WTC11 (cell line): ENCODE data around the gene GPR39. TPM values are rescaled to one million over a fixed set of nuclear protein-coding genes. Genes with fewer than 3 reads are reported as not detected.

Experiments used
- ATAC-seq: fragments of 200-7000 bp; cut with Tn5 transposase; 2 replicates; pipeline ENCODE4 v1.10.0; 2021; ENCODE audit warnings: mild to moderate bottlenecking, moderate library complexity
- CTCF ChIA-PET: fragments of 300-600 bp; sonication (Branson Sonifier 250); formaldehyde crosslinking; loops from one replicate; lab custom pipeline; 2021; ENCODE audit warnings: antibody characterized with exemption; lab: Charles Lee
- POLR2A ChIA-PET: fragments of 350-600 bp; sonication (Branson Sonifier 250); formaldehyde crosslinking; loops from one replicate; lab custom pipeline; 2021; ENCODE audit warnings: antibody characterized with exemption; lab: Charles Lee
- DNase-seq: peaks from one replicate; pipeline ENCODE4 v3.0.0; 2021; ENCODE audit warnings: low spot score
- H3K27ac Mint-ChIP-seq: 2 replicates; pipeline ENCODE4 v1.8.0; 2021; ENCODE audit warnings: mixed read lengths
- H3K27me3 Mint-ChIP-seq: 2 replicates; pipeline ENCODE4 v1.8.0; 2021; ENCODE audit warnings: low read depth, mild to moderate bottlenecking, moderate library complexity, mixed read lengths
- H3K36me3 Mint-ChIP-seq: 2 replicates; pipeline ENCODE4 v1.8.0; 2021; ENCODE audit warnings: mixed read lengths
- H3K4me1 Mint-ChIP-seq: 2 replicates; pipeline ENCODE4 v1.8.0; 2022; ENCODE audit warnings: mixed read lengths
- H3K4me3 Mint-ChIP-seq: 2 replicates; pipeline ENCODE4 v1.8.0; 2021; ENCODE audit warnings: mild to moderate bottlenecking, moderate library complexity, mixed read lengths
- H3K9me3 Mint-ChIP-seq: 2 replicates; pipeline ENCODE4 v1.8.0; 2021; ENCODE audit warnings: mixed read lengths
- EMX1 ChIP-seq: fragments of 250-450 bp; sonication (Bioruptor Pico); IDR thresholded peaks from 2 replicates; pipeline ENCODE4 v1.8.0; 2021; ENCODE audit warnings: mild to moderate bottlenecking
- FOXP1 ChIP-seq: sonication (generic); formaldehyde crosslinking; IDR thresholded peaks from 2 replicates; pipeline ENCODE4 v1.8.0; 2022; ENCODE audit warnings: missing genetic modification reagents, mild to moderate bottlenecking, moderate library complexity, borderline replicate concordance
- JUN ChIP-seq: sonication (generic); formaldehyde crosslinking; IDR thresholded peaks from 2 replicates; pipeline ENCODE4 v1.8.0; 2023; ENCODE audit warnings: mild to moderate bottlenecking, missing genetic modification reagents
- KAT7 ChIP-seq: sonication (generic); formaldehyde crosslinking; IDR thresholded peaks from 2 replicates; pipeline ENCODE4 v1.8.1; 2023; ENCODE audit warnings: missing genetic modification reagents, mild to moderate bottlenecking, borderline replicate concordance
- NFATC4 ChIP-seq: fragments of 250-450 bp; sonication (Bioruptor Pico); IDR thresholded peaks from 2 replicates; pipeline ENCODE4 v1.9.0; 2021; ENCODE audit warnings: mild to moderate bottlenecking
- NFYB ChIP-seq: sonication (generic); formaldehyde crosslinking; conservative IDR thresholded peaks from 2 replicates; pipeline ENCODE4 v1.8.0; 2022; ENCODE audit warnings: low read depth, missing genetic modification reagents
- NR1H2 ChIP-seq: sonication (generic); formaldehyde crosslinking; IDR thresholded peaks from 2 replicates; pipeline ENCODE4 v1.9.0; 2021; ENCODE audit warnings: mild to moderate bottlenecking, moderate library complexity, missing genetic modification reagents
- NR2C2 ChIP-seq: sonication (generic); formaldehyde crosslinking; IDR thresholded peaks from 2 replicates; pipeline ENCODE4 v1.8.0; 2022; ENCODE audit warnings: mild to moderate bottlenecking, missing genetic modification reagents
- NR3C1 ChIP-seq: sonication (generic); formaldehyde crosslinking; conservative IDR thresholded peaks from 2 replicates; pipeline ENCODE4 v1.8.1; 2023; ENCODE audit warnings: low read depth, mild to moderate bottlenecking, missing genetic modification reagents
- OVOL2 ChIP-seq: fragments of 250-450 bp; sonication (Bioruptor Pico); IDR thresholded peaks from 2 replicates; pipeline ENCODE4 v1.9.0; 2021; ENCODE audit warnings: mild to moderate bottlenecking, borderline replicate concordance
- RELA ChIP-seq: sonication (generic); formaldehyde crosslinking; IDR thresholded peaks from 2 replicates; pipeline ENCODE4 v1.8.1; 2022; ENCODE audit warnings: missing genetic modification reagents, mild to moderate bottlenecking, borderline replicate concordance
- SOX15 ChIP-seq: fragments of 250-450 bp; sonication (Bioruptor Pico); IDR thresholded peaks from 2 replicates; pipeline ENCODE4 v1.9.0; 2021; ENCODE audit warnings: mild to moderate bottlenecking
- TCF7 ChIP-seq: sonication (generic); formaldehyde crosslinking; IDR thresholded peaks from 2 replicates; pipeline ENCODE4 v1.8.0; 2022; ENCODE audit warnings: mild to moderate bottlenecking, low read depth, missing genetic modification reagents, moderate library complexity
- TEAD1 ChIP-seq: sonication (generic); formaldehyde crosslinking; IDR thresholded peaks from 2 replicates; pipeline ENCODE4 v1.8.0; 2022; ENCODE audit warnings: mild to moderate bottlenecking, missing genetic modification reagents
- TP53 ChIP-seq: sonication (generic); formaldehyde crosslinking; IDR thresholded peaks from 2 replicates; pipeline ENCODE4 v1.8.1; 2023; ENCODE audit warnings: mild to moderate bottlenecking, missing genetic modification reagents
- ZBTB21 ChIP-seq: sonication (generic); formaldehyde crosslinking; IDR thresholded peaks from 2 replicates; pipeline ENCODE4 v1.8.1; 2023; ENCODE audit warnings: mild to moderate bottlenecking, missing genetic modification reagents, borderline replicate concordance
- ZNF138 ChIP-seq: sonication (generic); formaldehyde crosslinking; conservative IDR thresholded peaks from 2 replicates; pipeline ENCODE4 v1.8.1; 2022; ENCODE audit warnings: mild to moderate bottlenecking, moderate library complexity, missing genetic modification reagents
- ZNF219 ChIP-seq: sonication (generic); formaldehyde crosslinking; IDR thresholded peaks from 2 replicates; pipeline ENCODE4 v1.8.0; 2023; ENCODE audit warnings: missing genetic modification reagents, mild to moderate bottlenecking, borderline replicate concordance
- total RNA-seq: library from RNA; stranded (reverse); gene quantifications from 3 replicates; pipeline ENCODE4 v1.2.3, GENCODE V29; 2021
- TF ChIP-seq, protein P1 (sequence below): sonication (generic); formaldehyde crosslinking; IDR thresholded peaks from 2 replicates; pipeline ENCODE4 v1.8.1; 2022; ENCODE audit warnings: mild to moderate bottlenecking, missing genetic modification reagents, moderate library complexity, borderline replicate concordance
- TF ChIP-seq, protein P2 (sequence below): sonication (generic); formaldehyde crosslinking; IDR thresholded peaks from 2 replicates; pipeline ENCODE4 v1.8.0; 2023; ENCODE audit warnings: mild to moderate bottlenecking, missing genetic modification reagents
- TF ChIP-seq, protein P3 (sequence below): fragments of 200-600 bp; IDR thresholded peaks from 2 replicates; pipeline ENCODE4 v1.8.0; 2022; ENCODE audit warnings: antibody characterized with exemption
- TF ChIP-seq, protein P4 (sequence below): sonication (generic); formaldehyde crosslinking; IDR thresholded peaks from 2 replicates; pipeline ENCODE4 v1.8.1; 2023; ENCODE audit warnings: mild to moderate bottlenecking, missing genetic modification reagents
- TF ChIP-seq, protein P5 (sequence below): sonication (generic); formaldehyde crosslinking; IDR thresholded peaks from 2 replicates; pipeline ENCODE4 v1.8.0; 2023; ENCODE audit warnings: missing genetic modification reagents, mild to moderate bottlenecking, borderline replicate concordance

Gene GPR39
- total RNA-seq, 1 experiment from 2014 or later: 0.74 TPM

DNA sequence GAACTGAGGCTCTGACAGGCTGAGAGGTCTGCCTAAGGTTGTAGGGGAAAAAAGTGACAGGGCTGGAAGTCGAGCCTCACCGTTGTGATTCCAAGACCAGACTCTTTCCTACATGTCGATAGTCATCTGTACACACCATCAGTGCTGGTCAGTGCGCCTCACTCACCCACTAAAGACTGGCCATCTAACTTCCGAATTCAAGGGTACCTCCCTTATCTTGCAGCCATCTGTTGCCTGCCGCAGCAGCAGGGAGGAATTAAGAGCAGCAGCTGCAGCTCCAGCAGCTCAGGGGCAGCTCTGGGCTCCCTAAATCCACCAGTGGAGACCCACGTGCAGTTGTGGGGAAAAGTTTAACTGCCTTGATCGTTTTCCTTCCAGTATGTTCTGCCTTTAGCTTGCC lies 32.6 kb upstream of the GPR39 start (continued):
- no peak for TF ChIP-seq NFYB
- TF ChIP-seq TEAD1 (CRISPR knock-in tag): no peak
- TF ChIP-seq NR1H2 (CRISPR knock-in tag): no peak
- no peak for TF ChIP-seq EMX1 (CRISPR knock-in tag)
- no peak for TF ChIP-seq SOX15 (CRISPR knock-in tag)
- TF ChIP-seq FOXP1 (CRISPR knock-in tag): no peak
- no peak for TF ChIP-seq RELA (CRISPR knock-in tag)
- TF ChIP-seq NFATC4: no peak
- no peak for TF ChIP-seq TCF7

DNA sequence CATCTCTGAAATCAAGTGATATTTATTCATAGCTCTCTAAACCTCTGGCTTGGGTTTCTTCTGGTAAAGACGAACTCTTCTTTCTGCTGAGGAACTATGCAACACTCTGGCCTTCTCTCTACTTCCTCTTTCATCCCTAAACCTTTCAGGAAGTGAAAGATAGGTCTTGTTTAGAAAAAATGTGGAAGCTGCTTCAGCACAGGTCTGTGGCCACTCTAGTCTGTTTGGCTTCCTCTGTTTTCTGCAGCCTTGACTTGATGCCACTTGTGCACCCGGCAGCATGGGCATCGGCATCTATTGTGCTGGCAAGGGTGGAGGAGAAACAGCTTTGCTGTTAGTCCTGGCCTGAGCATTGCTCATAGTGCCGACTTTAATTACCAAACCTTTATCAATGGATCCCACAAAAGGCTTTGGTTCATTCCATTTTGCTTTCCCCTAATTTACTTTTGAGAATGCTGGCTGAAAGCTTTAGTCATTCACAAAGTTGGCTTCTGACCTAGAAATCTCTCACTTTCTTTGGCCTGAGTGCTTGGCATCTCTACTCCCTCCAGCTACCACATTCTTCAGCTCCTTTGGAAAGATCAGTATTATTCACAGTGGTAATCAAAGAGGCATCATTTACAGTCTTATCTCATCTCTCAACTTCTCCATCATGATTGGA lies 32.0 kb upstream of the GPR39 start:
- TF ChIP-seq OVOL2 (CRISPR knock-in tag): no peak
- TF ChIP-seq, protein P1, sequence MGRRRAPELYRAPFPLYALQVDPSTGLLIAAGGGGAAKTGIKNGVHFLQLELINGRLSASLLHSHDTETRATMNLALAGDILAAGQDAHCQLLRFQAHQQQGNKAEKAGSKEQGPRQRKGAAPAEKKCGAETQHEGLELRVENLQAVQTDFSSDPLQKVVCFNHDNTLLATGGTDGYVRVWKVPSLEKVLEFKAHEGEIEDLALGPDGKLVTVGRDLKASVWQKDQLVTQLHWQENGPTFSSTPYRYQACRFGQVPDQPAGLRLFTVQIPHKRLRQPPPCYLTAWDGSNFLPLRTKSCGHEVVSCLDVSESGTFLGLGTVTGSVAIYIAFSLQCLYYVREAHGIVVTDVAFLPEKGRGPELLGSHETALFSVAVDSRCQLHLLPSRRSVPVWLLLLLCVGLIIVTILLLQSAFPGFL (CRISPR knock-in tag): no peak
- no peak for TF ChIP-seq KAT7 (CRISPR knock-in tag)
- TF ChIP-seq ZBTB21 (CRISPR knock-in tag): no peak
- TF ChIP-seq ZNF138 (CRISPR knock-in tag): no peak
- no peak for TF ChIP-seq TEAD1 (CRISPR knock-in tag)
- Mint-ChIP-seq H3K9me3 (peaks cover 23% of the 10 kb centered on the region), H3K27me3 (peaks cover 35% of the 10 kb centered on the region), H3K27ac (no peak overlapping the region), H3K4me1 (peaks cover 16% of the 10 kb centered on the region), H3K36me3 (peaks cover 9% of the 10 kb centered on the region), H3K4me3 (no peak overlapping the region)
- CTCF ChIA-PET: interaction anchor here (1.0 to 1.1 kb wide), 2 partner anchors 64 to 266 kb away, joined by 3 to 5 read pairs; no protein-coding TSS in a partner anchor
- POLR2A ChIA-PET: no interaction called here
- DNase-seq: no peak
- no peak for ATAC-seq

DNA sequence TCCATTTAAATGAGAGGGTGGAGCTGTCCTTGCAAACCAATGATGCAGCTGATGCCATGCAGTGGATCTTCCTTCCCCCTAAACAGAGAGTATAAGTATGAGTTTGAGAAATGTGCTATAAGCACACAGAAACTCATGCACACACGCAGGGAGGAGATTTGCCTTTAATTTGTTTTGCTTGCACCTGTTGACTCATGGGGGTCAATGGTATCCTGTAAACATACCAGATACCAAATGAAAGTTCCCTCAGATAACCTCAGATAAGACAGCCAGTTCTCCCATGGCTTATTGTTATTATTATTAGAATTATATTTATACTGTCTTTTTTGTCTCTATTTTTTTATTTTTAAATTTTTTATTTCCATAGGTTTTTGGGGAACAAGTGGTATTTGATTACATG lies 29.5 kb upstream of the GPR39 start:
- Mint-ChIP-seq H3K4me1 (peaks cover 18% of the 10 kb centered on the region), H3K36me3 (no peaks in the 10 kb centered on the region), H3K4me3 (no peak overlapping the region), H3K9me3 (peaks cover 10% of the 10 kb centered on the region; the same call in 1 of the 2 replicates), H3K27ac (no peak overlapping the region)
- CTCF ChIA-PET: no interaction called here
- ATAC-seq: no peak
- TF ChIP-seq, protein P2, sequence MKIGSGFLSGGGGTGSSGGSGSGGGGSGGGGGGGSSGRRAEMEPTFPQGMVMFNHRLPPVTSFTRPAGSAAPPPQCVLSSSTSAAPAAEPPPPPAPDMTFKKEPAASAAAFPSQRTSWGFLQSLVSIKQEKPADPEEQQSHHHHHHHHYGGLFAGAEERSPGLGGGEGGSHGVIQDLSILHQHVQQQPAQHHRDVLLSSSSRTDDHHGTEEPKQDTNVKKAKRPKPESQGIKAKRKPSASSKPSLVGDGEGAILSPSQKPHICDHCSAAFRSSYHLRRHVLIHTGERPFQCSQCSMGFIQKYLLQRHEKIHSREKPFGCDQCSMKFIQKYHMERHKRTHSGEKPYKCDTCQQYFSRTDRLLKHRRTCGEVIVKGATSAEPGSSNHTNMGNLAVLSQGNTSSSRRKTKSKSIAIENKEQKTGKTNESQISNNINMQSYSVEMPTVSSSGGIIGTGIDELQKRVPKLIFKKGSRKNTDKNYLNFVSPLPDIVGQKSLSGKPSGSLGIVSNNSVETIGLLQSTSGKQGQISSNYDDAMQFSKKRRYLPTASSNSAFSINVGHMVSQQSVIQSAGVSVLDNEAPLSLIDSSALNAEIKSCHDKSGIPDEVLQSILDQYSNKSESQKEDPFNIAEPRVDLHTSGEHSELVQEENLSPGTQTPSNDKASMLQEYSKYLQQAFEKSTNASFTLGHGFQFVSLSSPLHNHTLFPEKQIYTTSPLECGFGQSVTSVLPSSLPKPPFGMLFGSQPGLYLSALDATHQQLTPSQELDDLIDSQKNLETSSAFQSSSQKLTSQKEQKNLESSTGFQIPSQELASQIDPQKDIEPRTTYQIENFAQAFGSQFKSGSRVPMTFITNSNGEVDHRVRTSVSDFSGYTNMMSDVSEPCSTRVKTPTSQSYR: no peak
- TF ChIP-seq, protein P3, sequence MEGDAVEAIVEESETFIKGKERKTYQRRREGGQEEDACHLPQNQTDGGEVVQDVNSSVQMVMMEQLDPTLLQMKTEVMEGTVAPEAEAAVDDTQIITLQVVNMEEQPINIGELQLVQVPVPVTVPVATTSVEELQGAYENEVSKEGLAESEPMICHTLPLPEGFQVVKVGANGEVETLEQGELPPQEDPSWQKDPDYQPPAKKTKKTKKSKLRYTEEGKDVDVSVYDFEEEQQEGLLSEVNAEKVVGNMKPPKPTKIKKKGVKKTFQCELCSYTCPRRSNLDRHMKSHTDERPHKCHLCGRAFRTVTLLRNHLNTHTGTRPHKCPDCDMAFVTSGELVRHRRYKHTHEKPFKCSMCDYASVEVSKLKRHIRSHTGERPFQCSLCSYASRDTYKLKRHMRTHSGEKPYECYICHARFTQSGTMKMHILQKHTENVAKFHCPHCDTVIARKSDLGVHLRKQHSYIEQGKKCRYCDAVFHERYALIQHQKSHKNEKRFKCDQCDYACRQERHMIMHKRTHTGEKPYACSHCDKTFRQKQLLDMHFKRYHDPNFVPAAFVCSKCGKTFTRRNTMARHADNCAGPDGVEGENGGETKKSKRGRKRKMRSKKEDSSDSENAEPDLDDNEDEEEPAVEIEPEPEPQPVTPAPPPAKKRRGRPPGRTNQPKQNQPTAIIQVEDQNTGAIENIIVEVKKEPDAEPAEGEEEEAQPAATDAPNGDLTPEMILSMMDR: no peak
- TF ChIP-seq, protein P4, sequence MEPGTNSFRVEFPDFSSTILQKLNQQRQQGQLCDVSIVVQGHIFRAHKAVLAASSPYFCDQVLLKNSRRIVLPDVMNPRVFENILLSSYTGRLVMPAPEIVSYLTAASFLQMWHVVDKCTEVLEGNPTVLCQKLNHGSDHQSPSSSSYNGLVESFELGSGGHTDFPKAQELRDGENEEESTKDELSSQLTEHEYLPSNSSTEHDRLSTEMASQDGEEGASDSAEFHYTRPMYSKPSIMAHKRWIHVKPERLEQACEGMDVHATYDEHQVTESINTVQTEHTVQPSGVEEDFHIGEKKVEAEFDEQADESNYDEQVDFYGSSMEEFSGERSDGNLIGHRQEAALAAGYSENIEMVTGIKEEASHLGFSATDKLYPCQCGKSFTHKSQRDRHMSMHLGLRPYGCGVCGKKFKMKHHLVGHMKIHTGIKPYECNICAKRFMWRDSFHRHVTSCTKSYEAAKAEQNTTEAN (CRISPR knock-in tag): no peak
- no peak for TF ChIP-seq NR2C2 (CRISPR knock-in tag)
- TF ChIP-seq ZBTB21 (CRISPR knock-in tag): no peak
- no peak for TF ChIP-seq KAT7 (CRISPR knock-in tag)
- no peak for TF ChIP-seq JUN
- no peak for TF ChIP-seq ZNF219 (CRISPR knock-in tag)
- TF ChIP-seq TP53 (CRISPR knock-in tag): no peak
- TF ChIP-seq, protein P5, sequence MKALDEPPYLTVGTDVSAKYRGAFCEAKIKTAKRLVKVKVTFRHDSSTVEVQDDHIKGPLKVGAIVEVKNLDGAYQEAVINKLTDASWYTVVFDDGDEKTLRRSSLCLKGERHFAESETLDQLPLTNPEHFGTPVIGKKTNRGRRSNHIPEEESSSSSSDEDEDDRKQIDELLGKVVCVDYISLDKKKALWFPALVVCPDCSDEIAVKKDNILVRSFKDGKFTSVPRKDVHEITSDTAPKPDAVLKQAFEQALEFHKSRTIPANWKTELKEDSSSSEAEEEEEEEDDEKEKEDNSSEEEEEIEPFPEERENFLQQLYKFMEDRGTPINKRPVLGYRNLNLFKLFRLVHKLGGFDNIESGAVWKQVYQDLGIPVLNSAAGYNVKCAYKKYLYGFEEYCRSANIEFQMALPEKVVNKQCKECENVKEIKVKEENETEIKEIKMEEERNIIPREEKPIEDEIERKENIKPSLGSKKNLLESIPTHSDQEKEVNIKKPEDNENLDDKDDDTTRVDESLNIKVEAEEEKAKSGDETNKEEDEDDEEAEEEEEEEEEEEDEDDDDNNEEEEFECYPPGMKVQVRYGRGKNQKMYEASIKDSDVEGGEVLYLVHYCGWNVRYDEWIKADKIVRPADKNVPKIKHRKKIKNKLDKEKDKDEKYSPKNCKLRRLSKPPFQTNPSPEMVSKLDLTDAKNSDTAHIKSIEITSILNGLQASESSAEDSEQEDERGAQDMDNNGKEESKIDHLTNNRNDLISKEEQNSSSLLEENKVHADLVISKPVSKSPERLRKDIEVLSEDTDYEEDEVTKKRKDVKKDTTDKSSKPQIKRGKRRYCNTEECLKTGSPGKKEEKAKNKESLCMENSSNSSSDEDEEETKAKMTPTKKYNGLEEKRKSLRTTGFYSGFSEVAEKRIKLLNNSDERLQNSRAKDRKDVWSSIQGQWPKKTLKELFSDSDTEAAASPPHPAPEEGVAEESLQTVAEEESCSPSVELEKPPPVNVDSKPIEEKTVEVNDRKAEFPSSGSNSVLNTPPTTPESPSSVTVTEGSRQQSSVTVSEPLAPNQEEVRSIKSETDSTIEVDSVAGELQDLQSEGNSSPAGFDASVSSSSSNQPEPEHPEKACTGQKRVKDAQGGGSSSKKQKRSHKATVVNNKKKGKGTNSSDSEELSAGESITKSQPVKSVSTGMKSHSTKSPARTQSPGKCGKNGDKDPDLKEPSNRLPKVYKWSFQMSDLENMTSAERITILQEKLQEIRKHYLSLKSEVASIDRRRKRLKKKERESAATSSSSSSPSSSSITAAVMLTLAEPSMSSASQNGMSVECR: no peak
- no peak for TF ChIP-seq NR3C1
- TF ChIP-seq, all 79 proteins: peak for 0
- DNase-seq: no peak
- H3K27me3 Mint-ChIP-seq: peaks cover 56% of the 10 kb centered on the region
- POLR2A ChIA-PET: no interaction called here
